Smooth muscle cell (in vitro differentiated cells): Measurements from ENCODE around the gene CYB5R2. TPM values are rescaled to one million over a fixed set of nuclear protein-coding genes. Genes with fewer than 3 reads are reported as not detected.

Source experiments
- DNase-seq: peaks from one replicate; lab custom pipeline; 2025; ENCODE audit not compliant: unreplicated experiment; lab: John Stamatoyannopoulos, UW
- H2AFZ ChIP-seq: fragments of 200-600 bp; sonication (generic); 2 replicates; pipeline ENCODE4 v1.6.0; 2016; ENCODE audit warnings: antibody characterized with exemption, low read depth, mild to moderate bottlenecking
- H3F3A ChIP-seq: fragments of 200-600 bp; sonication (generic); 2 replicates; pipeline ENCODE4 v1.6.0; 2017; ENCODE audit warnings: antibody characterized with exemption, low read depth
- H3K27ac ChIP-seq: fragments of 200-600 bp; sonication (generic); 2 replicates; pipeline ENCODE4 v1.5.1; 2016; ENCODE audit warnings: low read depth, mild to moderate bottlenecking
- H3K27me3 ChIP-seq: fragments of 200-600 bp; sonication (generic); 2 replicates; pipeline ENCODE4 v1.6.1; 2016; ENCODE audit warnings: low read depth, mild to moderate bottlenecking
- H3K36me3 ChIP-seq: fragments of 200-600 bp; sonication (generic); 2 replicates; pipeline ENCODE4 v1.5.1; 2016; ENCODE audit warnings: low read depth
- H3K4me1 ChIP-seq: fragments of 200-600 bp; sonication (generic); 2 replicates; pipeline ENCODE4 v1.5.1; 2016; ENCODE audit warnings: low read depth
- H3K4me2 ChIP-seq: fragments of 200-600 bp; sonication (generic); 2 replicates; pipeline ENCODE4 v1.6.0; 2016; ENCODE audit warnings: mild to moderate bottlenecking
- H3K4me3 ChIP-seq: fragments of 200-600 bp; sonication (generic); 2 replicates; pipeline ENCODE4 v1.5.1; 2016; ENCODE audit warnings: mild to moderate bottlenecking
- H3K79me2 ChIP-seq: fragments of 200-600 bp; sonication (generic); 2 replicates; pipeline ENCODE4 v1.6.0; 2016; ENCODE audit warnings: low read depth, mild to moderate bottlenecking
- H3K9ac ChIP-seq: fragments of 200-600 bp; sonication (generic); 2 replicates; pipeline ENCODE4 v1.6.0; 2016; ENCODE audit warnings: low read depth
- H3K9me3 ChIP-seq: fragments of 200-600 bp; sonication (generic); replicated peaks from 2 replicates; pipeline ENCODE4 v1.5.1; 2016; ENCODE audit warnings: low read depth
- H4K20me1 ChIP-seq: fragments of 200-600 bp; sonication (generic); 2 replicates; pipeline ENCODE4 v1.6.0; 2016; ENCODE audit warnings: low read depth
- WGBS: methylation state at CpG from one replicate; pipeline ENCODE4 v1.1.7; 2016; ENCODE audit warnings: low lambda C conversion rate; 5-methylcytosine and 5-hydroxymethylcytosine counted together
- polyA plus RNA-seq: library from polyadenylated mRNA; unstranded; fragments of >200 nt; fragmentation: Nextera tagmentation; extraction: Ambion mirVana; gene quantifications from 2 replicates; pipeline ENCODE4 v1.2.1, GENCODE V29; 2016
- total RNA-seq: library from RNA; depleted of rRNA; stranded (reverse); fragments of >200 nt; gene quantifications from 2 replicates; pipeline ENCODE4 v1.2.3, GENCODE V29; 2014
- TF ChIP-seq, protein P1 (sequence below): fragments of 200-600 bp; sonication (generic); IDR thresholded peaks from 2 replicates; pipeline ENCODE4 v1.5.1; 2017; ENCODE audit warnings: borderline replicate concordance, mild to moderate bottlenecking, antibody characterized with exemption; ENCODE audit not compliant: insufficient read depth, poor library complexity, severe bottlenecking

Gene CYB5R2
- total RNA-seq (32.4 and 45.2 TPM in 2 replicates), polyA plus RNA-seq (45.1 and 48.1 TPM in 2 replicates)

DNA sequence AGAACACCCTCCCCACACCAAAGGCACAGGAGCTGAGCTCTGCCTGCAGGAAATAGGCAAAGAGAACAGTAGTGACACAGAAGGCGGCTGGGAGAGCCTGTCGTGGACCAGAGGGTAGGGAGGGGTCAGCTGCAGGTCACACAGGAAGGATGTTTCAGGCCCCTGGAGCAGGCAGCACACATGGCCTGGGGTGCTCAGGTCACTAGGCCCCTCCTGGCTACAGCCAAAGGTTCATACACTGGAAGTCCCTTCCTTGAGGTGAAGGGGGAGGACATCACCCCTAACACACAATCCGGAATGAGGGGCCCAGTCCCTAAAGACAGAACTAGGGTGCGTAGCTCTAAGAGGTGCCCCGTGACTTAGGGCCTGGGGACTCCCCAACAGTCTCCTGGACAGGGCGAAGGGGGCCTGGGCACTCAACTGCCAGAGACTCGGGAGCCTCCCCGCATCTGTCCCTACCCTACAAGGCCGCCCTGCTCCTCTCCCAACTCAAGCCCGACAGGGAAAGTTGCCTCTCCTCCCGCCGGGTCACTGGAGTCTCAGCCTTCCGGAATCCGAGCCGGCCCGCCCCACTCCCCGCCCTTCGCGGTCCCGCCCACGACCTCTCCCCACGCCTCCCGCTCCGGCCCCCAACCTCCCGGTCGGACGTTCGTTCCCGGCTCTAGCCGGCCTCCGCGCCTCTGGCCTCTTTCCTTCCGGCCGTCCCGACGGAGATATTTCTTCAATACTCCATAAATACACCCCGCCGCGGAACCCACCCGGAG lies at the start of gene CYB5R2:
Gene CYB5R2, minus strand, starts transcription at position 541 of the 764 bp plus-strand sequence. CDS start 675 bp downstream, outside the sequence.
- Histone ChIP-seq H4K20me1 (no peaks in the 10 kb centered on the region), H3K27ac (peak within 1 kb of the TSS; percentile 58), H3K4me3 (peak within 1 kb of the TSS; percentile 75), H2AFZ (peak within 1 kb of the TSS; percentile 98), H3K9ac (peak within 1 kb of the TSS; percentile 85), H3F3A (peaks cover 45% of the 10 kb centered on the region), H3K27me3 (no peaks in the 10 kb centered on the region), H3K9me3 (no peaks in the 10 kb centered on the region), H3K36me3 (no peaks in the 10 kb centered on the region), H3K4me2 (peak within 1 kb of the TSS; percentile 96), H3K4me1 (peaks cover 9% of the 10 kb centered on the region), H3K79me2 (no peaks in the 10 kb centered on the region)
- whole genome bisulfite sequencing = 17% methylated on average over 18 of the region's 40 CpGs
- TF ChIP-seq, protein P1, sequence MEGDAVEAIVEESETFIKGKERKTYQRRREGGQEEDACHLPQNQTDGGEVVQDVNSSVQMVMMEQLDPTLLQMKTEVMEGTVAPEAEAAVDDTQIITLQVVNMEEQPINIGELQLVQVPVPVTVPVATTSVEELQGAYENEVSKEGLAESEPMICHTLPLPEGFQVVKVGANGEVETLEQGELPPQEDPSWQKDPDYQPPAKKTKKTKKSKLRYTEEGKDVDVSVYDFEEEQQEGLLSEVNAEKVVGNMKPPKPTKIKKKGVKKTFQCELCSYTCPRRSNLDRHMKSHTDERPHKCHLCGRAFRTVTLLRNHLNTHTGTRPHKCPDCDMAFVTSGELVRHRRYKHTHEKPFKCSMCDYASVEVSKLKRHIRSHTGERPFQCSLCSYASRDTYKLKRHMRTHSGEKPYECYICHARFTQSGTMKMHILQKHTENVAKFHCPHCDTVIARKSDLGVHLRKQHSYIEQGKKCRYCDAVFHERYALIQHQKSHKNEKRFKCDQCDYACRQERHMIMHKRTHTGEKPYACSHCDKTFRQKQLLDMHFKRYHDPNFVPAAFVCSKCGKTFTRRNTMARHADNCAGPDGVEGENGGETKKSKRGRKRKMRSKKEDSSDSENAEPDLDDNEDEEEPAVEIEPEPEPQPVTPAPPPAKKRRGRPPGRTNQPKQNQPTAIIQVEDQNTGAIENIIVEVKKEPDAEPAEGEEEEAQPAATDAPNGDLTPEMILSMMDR = no peak
- peak; percentile 42 for DNase-seq

DNA sequence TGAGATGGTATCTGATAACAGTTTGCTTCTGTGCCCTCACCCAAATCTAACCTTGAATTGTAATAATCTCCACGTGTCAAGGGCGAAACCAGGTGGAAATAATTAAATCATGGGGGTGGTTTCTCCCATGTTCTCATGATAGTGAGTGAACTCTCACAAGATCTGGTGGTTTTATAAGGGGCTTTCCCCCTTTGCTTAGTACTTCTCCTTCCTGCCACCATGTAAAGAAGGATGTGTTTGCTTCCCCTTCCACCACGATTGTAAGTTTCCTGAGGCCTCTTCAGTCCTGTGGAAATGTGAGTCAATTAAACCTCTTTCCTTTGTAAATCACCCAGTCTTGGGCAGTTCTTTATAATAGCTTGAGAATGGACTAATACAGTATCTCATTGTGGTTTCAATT lies 41.5 kb upstream of the CYB5R2 start:
- H3K9ac ChIP-seq = no peak overlapping the region
- no peaks in the 10 kb centered on the region for H3K4me1 ChIP-seq
- TF ChIP-seq, protein P1 = no peak
- no peaks in the 10 kb centered on the region for H3K36me3 ChIP-seq
- no peaks in the 10 kb centered on the region for H3F3A ChIP-seq
- no peak overlapping the region for H3K4me2 ChIP-seq
- no peak overlapping the region for H3K4me3 ChIP-seq
- H3K9me3 ChIP-seq = no peaks in the 10 kb centered on the region
- H3K27me3 ChIP-seq = peaks cover under 1% of the 10 kb centered on the region
- WGBS = 86% methylated on average over 3 of the region's 3 CpGs
- no peak overlapping the region for H3K27ac ChIP-seq
- H4K20me1 ChIP-seq = no peaks in the 10 kb centered on the region
- no peak for DNase-seq
- H3K79me2 ChIP-seq = no peaks in the 10 kb centered on the region
- no peak overlapping the region for H2AFZ ChIP-seq

DNA sequence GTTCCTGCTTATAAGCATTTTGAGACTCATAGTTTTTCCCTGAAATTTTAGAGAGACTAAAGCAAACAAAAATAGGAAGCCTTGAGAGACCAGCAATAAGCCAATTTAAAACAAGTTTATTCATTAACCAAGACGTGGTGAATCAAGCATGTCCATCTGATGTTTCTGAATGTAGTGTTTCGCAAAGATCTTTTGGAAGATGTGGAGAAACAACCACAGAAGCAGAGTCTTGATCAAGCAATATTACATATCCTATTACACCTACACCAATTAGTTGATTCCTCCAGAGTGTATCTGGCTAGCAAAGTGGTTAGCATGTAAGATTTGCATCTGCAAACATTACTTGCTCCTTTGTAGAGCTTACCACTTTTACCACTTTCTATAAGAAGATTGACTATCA lies 33.1 kb upstream of the CYB5R2 start, which contains the start of gene OVCH2:
Gene OVCH2, minus strand, starts transcription at position 101 of the 400 bp plus-strand sequence. Its CDS starts 83 bp downstream, at position 18.
- Histone ChIP-seq H3K27ac (no peak within 1 kb of the TSS), H3K4me3 (no peak within 1 kb of the TSS), H3K36me3 (no peaks in the 10 kb centered on the region), H2AFZ (no peak within 1 kb of the TSS), H3K9me3 (no peaks in the 10 kb centered on the region), H3K9ac (no peak within 1 kb of the TSS), H3K79me2 (no peaks in the 10 kb centered on the region), H3F3A (no peaks in the 10 kb centered on the region), H3K4me2 (no peak within 1 kb of the TSS), H3K4me1 (no peaks in the 10 kb centered on the region), H3K27me3 (peaks cover 37% of the 10 kb centered on the region), H4K20me1 (no peaks in the 10 kb centered on the region)
- DNase-seq = no peak
- WGBS = 96% methylated on average over 2 of the region's 2 CpGs
- TF ChIP-seq, protein P1 = no peak
